ENCODE results near the gene PRR20G.

DNA sequence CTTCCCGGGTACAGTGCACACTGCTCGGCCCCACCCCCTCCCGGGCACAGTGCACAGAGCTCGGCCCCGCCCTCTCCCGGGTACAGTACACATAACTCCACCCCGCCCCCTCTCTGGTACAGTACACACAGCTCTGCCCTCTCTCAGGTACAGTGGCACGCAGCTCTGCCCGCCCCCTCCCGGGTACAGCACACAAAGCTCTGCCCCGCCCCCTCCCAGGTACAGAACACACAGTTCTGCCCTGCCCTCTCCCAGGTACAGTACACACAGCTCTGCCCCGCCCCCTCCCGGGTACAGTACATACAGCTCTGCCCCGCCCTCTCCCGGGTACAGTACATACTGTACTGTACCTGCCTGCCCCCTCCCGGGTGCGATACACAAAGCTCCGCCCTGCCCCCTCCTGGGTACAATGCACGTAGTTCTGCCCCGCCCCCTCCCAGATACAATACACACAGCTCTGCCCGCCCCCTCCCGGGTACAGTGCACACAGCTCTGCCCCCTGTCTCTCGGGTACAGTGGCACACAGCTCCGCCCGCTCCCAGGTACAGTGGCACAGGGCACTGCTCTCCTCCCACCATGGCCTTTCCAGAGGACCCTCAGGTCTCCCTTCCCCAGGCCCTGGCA is 16.4 kb upstream of the PRR20G start:
- TF ChIP-seq, protein P1, sequence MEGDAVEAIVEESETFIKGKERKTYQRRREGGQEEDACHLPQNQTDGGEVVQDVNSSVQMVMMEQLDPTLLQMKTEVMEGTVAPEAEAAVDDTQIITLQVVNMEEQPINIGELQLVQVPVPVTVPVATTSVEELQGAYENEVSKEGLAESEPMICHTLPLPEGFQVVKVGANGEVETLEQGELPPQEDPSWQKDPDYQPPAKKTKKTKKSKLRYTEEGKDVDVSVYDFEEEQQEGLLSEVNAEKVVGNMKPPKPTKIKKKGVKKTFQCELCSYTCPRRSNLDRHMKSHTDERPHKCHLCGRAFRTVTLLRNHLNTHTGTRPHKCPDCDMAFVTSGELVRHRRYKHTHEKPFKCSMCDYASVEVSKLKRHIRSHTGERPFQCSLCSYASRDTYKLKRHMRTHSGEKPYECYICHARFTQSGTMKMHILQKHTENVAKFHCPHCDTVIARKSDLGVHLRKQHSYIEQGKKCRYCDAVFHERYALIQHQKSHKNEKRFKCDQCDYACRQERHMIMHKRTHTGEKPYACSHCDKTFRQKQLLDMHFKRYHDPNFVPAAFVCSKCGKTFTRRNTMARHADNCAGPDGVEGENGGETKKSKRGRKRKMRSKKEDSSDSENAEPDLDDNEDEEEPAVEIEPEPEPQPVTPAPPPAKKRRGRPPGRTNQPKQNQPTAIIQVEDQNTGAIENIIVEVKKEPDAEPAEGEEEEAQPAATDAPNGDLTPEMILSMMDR (IDR thresholded peaks at IDR 0.05) = no peak
- TF ChIP-seq POLR2A (IDR thresholded peaks at IDR 0.05) = no peak
